HG03060 (cell line): Measurements from ENCODE around the gene MEAK7.

Experiments
- ATAC-seq: cut with Tn5 transposase; IDR thresholded peaks from one replicate; pipeline ENCODE4 v1.9.1; 2021; ENCODE audit warnings: low read depth, moderate number of reproducible peaks; ENCODE audit not compliant: unreplicated experiment

Gene MEAK7

DNA sequence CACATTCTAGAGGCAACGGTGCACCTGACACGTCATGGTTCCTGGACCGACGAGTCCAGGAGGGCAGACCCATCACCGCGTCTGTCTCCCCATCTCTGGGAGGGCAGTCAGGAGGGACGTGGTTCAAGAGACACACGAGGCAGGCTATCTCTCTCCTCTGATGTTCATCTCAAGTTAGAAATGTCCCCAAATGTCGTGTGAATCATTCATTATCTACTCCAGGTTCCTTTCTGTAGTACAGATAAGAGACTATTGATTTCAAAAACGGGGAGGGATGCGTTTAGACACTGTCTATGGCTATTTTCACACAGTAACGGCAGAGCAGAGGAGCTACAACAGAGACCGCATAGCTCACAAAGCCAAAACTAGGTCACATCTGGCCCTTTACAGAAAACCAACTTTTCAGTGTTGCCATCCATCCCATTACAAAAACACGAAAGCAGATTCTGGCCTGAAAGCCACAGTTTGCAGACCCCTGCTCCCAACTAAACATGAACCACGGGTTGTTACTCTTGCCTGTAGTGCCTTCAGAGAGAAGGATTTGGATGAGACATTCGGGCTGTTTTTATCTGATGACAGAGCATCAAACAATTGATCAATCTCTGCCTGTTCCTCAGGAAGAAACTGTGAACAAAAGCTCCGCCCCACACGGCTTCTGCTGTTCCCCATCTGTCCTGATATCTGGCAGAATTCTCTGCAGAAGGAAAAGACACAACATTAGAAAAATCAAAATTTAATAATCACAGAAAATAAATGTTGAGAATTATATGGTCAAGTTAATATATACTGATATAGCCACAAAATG lies 6.8 kb downstream of the MEAK7 start:
- no peak for ATAC-seq

DNA sequence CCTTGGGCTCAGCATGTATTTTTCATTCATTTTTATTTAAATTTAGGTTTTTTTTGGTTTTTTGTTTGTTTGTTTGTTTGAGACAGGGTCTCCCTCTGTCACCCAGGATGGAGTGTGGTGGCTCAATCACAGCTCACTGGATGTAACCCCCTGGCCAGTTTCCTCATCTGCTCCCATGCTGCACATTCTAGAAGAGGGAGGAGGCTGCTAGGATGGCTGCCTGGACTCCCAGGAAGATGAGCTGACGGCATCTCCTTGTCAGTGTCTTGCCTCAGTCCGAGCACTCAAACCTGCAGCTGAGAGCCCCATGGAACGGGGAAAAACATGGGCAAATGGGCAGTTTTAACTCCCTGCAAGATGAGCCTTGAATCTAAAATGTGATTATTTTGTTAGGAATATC lies 7.5 kb downstream of the MEAK7 start:
- no peak for ATAC-seq

DNA sequence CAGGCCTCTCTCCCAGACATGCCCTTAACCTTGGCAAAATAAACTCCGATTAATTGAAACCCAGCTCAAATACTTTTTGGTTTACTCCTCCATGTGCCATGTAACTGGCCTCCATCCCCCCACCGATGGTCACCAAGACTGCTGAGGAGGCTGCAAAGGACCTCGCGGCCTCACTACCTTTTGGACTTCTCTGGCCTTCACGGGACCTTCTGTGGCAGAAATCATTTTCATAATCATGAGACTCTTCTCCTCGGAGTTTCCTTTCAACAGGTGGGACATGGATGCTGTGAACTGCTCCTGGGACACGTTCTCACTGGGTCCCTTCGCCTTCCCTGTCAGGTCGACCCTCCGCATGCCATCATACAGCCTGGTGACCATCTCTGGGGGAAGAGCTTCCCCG lies 9.0 kb downstream of the MEAK7 start:
- ATAC-seq: no peak

DNA sequence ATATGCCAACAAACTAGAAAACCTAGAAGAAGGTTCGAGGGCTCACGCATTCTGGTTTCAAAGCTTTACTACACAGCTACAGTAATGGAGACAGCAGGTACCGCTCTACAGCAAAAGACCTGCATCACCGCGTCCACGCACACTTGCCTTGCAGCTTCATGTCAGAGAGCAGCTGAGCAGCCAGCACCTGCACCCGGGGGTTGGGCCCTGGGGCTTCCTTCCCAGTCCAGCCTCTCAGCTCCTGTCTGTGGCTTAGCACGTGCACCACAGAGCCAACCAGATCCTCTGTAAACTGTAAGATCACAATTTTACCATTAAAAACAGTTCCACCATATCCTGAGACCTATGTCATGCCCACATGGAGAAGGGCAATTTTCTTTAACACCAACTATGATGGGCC lies 15.3 kb downstream of the MEAK7 start:
- ATAC-seq: no peak

DNA sequence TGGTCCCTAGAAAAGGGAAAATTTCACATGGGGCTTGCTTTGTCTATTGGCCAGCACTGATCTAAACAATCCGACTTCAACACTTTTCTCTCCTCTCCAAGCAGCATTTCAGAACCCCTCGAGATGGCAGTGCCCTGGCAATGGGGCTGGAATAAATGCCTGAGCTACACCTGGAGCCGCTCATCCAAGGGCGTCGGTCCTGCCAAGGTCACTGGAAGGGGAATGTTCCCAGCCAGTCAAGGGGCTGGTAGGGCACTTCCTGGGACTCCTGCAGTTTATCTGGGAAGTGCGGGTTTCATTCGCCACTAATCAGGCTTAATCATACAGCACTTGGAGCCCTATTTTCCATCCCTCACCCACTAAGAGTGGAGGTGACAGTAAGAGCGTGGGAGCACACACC lies 17.1 kb downstream of the MEAK7 start:
- no peak for ATAC-seq

DNA sequence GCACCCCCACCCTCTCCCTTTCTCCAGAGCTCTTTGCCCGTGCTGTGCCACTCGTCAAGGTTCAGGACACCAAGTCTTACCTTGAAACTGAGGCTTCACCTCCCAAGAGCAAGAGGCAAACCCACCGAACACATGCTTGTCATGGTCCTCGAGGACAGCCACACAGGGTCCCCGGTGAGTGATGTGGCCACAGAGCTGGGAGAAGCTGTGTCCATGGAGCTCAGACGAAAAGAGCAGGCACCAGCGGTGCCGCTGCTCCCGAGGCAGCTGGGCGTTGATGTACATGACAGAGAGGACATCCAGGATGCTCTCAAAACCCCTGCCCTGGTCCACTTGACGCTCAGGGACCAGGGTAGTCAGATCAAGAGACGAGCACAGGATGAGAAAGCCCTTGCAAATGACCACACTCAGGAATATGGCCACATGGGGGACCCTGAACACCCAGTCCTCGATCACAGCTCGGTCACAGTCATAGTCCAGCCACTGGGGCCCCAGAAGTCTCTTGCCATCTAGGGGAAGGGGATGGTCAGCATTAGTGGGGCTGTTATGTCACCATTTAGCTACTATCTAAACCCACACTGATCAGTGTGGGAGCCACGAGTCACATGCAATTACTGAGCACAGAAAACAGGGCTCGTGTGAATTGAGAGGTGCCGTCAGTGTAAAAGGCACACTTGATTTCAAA lies 17.8 kb downstream of the MEAK7 start:
- ATAC-seq: no peak

DNA sequence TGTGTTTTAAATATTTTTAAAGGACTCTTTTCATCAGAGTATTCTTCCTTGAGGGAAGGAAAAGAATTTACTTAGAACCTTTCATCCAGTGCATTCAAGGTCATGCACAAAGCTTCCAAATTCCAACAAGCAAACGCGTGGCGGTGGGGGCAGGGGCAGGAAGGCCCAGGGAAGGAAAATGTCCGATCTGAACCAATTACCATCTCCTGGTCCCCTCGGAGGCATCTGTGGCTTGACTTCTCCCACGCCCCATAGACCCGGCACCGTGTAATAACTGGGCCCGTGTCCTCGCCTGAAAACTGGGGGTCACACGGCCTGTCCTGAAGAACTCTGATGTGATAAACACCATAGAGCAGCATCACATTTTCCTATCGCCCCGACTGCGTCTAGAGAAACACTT lies 18.3 kb downstream of the MEAK7 start:
- ATAC-seq: no peak

DNA sequence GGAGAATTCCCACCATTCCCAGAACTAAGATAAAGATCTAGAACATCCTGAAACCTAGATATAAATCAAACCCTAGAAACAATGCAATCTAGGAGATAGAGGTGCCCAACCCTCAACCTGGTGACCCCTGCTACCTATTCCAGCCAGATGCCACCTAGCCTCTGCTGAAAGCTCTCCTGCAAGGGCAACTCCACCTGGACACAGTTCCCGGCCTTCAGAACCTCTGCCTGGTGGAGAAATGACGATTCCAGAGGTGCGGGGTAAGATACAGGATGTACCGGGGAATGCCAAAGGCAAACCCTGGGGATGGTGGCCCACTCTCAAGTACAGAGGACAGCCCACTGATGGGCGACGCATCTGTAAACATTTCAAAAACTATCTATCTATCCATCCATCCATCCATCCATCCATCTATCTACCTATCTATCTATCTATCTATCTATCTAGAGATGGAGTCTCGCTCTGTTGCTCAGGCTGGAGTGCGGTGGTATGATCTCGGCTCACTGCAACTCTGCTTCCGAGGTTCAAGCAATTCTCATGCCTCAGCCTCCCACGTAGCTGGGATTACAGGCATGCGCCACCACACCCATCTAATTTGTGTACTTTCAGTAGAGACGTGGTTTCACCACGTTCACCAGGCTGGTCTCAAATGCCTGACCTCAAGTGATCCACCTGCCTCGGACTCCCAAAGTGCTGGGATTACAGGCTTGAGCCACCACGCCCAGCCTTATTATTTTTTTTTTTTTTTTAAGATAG lies 19.0 kb downstream of the MEAK7 start:
- no peak for ATAC-seq

DNA sequence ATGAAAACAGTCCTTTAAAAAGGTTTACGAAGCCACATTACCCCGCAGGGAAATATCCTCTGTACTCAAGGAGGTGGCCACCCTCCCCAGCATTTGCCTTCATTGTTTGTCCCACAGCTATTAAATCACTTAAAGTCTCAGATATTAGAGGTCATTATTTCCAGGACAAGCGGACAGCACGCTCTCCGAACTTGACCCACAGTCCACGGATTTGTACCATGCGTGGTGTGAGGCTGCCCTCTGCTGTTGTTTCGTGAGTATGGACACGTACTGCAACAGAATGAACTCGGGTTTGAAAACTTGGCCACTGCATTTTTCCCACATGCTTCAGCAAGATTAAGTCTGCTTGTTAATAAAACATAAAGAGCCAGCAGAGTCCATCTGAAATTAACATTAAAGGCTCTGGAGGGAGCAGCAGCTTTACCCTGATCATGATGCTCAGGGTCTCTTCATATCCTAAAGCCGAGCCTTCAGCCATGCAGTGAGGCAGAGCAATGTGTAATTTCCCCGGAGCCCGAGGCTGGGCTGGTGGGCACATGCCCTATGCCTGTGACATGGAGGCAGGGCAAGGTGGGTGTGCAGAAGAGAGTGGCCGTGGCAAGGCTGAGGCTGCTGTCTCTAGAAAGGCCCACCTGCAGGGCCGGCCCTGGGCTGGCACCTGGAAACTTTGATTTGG lies 19.7 kb downstream of the MEAK7 start:
- ATAC-seq: no peak

DNA sequence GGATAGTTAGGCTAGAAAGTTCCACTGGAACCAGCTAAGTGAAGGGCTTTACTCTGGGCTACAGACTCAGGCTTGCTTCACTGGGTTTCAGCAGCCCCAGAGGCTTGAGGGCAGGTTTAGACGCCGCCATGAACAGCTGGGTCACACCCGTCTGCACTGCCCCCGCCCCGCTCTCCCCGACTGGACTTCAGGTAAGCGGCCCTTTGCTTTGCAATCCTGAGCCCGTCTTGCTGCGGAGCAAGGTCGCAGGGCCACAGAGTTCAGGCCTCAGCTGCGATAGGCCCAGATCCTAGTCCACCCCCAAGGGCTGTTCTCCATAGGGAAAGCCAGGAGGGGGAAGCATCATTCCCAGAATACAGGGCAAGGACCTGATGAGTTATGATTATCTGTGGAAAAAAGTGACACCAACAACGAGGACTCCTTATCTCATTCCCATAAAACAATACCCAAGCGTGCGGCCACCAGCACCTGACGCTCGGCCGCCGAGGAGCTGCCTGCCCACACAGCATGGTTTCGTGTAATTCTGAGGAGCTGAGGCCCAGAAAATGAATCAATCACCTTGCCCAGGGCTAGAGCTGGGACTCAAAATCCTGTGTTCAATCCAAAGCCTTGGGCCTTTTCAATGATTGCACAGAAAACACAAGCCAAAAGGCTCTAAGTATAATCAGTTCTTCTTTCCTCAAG lies 20.4 kb downstream of the MEAK7 start:
- no peak for ATAC-seq

DNA sequence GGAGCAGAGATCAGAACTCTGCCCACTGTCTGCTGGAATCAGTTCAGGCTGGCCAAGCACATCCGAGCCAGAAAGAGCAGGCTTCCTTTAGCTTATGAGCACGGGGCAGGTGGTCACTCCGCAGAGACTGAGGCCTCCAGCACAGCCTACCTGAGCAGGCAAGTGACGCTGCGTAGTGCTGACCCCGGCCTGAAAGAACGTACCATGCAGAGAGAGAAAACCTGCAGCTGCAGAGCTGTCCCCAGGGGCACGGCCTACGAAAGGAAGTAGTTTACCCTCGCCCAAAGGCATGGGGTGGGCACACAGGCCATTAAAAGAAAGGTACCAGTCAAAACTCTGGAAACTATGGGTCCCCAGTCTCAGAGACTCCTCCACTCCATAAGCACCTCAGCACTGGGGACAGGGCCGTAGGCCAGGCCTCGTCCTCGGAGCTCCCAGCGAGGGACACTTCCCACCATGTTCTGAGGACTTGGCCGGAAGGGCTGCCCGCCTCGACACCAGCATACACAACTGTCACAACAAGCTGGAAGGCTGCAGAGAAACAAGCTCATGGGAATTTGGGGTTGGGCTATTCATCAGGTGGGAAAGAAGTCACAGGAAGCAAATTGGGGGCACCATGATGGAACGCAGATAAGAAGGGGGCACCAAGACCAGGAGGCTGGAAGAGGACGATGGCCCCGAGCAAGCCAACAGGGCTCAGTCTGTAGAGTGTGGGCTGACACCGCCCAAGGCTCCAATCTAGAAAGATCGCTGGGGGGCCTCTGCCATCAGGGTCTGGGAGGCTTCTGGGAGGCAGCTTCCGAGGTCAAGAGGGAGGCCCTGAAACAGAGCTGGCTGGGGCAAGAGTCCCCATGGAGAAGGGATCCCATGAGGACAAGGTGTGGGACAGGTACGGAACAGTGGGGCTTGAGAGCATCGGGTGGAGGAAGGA lies 21.2 kb downstream of the MEAK7 start:
- ATAC-seq: no peak

DNA sequence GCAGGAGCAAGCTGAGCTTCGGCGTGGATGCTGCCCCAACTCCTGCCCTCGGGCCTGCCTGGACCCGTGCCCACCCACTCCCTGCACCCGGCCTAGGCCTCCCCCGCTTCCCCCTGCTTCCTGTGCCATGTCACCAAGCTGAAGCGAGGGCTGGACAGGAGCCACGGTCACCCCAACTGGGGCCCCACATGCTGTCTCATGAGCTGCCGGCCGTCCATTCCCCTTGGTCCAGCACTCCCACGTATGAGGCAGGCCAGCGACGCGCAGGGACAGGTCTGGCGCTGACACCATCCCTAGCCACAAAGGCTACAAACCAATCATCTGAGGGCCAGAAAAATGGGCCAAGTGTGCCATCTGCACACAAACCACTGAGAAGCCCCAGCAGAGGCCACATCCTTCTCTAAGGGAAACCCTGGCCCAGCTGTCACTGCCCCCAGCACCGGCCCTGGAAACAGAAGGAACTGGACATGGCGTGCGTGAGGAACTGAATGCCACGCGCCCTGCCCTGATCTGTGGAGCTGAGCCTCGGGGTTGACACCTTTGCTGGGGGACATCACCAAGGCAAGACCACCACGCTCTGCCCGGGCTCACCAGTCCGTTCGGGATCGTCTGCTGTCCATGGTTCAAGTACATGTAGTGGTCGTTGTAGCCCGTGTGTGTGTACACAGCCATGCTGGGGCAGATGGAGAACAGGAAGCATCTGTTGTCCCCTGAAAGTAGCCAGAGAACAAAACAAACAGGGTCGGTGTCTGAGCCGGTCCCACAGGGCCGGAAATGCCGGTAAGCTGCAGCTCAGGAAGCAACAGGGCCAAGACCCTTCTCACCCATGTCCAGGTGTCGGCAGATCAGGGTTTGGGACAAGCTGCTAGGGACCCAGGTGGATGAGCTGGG lies 22.2 kb downstream of the MEAK7 start:
- ATAC-seq: no peak

DNA sequence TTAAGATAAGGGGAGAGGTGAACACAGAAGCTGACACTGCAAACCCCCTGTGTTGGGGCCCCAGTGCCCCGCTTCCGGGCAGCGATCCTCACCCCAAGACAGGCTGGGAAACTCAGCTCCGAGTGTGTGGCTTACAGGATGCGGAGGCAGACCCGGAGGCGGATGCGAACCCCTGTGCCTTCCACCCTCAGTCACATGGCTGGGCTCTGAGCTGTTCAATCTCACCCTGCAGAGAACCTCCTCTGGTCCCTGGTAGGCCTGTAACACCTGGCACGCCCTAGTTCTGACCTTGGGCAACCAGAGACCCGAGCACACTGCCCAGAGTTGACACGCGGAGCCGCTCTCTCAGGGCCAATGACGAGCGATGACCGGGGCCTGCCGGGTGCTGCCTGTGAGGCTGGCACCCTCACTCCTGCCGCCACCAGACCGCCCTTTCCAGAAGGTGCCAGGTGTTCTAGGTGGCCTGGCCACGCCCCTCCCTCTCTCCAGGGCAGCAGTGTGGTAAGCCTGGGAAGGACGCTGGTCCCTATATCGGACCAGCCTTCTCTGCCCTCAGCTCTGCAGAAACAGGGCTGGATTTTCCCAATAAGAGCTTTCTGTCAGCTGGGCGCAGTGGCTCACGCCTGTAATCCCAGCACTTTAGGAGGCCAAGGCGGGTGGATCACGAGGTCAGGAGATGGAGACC lies 23.3 kb downstream of the MEAK7 start:
- no peak for ATAC-seq

DNA sequence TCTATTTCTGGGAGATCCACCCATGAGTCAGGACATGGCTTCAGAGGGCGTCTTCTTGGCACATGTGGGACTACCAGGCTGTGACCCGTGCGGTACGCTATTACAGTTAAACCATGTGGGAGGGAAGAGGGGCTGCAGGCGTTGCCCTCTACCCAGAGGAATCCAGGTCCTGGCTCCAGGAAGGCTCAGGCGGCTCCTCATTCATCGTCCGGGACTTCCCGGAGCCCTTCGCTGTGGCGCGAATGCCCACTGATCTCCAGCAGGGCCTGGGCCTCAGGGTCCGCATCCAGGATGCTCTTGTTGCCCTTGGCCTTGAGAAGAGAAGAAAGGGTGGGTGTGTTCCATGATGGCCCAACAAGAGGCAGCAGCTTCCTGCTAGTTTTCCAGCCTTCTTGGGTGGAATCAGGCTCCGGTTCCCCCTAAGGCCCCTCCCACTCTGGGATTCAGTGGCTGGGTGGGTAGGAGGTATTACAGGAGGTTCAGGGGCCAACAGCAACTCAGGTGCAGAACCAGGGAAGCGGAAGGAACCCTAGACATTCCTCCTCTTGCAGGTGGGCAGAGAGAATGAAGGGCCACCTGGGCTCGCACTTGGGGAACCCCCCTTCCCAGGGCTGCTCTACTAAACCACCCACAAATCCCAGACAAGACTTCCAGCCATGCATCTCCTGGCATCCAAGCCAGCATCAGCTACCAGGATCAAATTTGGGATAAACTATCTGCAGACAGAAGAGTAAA lies 24.6 kb downstream of the MEAK7 start:
- no peak for ATAC-seq

DNA sequence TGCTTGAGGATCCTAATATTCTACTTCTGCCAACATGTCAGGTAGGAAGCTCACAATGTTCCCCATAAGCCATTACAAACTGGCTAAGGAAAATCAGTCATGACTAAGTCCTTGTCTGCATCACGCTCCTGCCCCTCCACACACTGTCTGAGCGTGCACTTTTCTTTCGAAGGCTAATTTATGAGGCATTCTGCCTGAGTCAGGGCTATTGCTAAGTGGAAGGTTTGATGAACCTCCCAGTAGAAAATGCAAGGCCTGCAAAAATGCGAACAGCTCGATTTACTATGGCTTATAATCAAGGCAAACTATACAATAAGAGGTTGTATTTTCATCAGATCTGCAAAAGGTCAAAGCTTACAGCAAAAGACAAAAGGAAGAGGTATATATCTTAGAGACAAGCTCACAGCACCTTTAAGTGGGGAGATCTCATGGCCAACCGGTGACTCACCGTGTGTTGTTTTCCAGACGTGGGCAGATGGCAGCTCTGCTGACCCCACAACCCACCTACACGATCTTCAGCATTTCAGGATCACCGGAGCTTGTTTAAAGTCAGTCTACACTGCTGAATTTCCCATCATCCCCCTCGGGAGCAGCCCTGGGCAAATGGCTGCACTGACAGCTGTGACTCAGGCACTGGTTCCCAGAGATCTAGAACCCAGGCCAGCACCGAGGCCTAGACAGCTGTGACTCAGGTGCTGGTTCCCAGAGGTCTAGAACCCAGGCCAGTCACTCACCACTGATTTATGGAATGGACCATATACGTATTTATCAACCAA lies 26.1 kb downstream of the MEAK7 start:
- ATAC-seq: no peak

DNA sequence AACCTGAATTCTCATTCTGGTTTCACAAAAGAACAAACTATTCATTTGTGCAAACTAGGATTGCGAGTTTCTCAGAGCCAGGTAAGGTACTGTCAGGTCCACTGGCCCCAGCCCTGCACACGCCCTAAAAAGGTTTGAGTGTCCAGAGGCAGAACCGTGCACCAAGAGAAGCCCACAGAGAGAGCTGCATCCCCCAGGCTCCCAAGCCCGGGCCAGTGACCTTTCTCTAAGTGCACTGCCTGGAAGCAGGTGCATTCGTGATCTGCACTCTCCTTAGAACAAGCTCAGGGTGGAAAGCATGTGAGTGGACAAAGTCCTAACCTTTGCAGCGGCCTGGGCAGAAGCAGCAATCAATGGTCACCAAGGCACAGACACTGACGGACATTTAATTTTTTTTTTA lies 26.8 kb downstream of the MEAK7 start:
- no peak for ATAC-seq
